GM18508 (cell line): Measurements from ENCODE around the gene PRR14.
"Not testable (repeated sequence)": the region's sequence is repeated elsewhere in the genome, so short reads cannot be mapped to it uniquely, and the experiment has no call there.

Experiments used
- ATAC-seq: cut with Tn5 transposase; IDR thresholded peaks from one replicate; pipeline ENCODE4 v1.9.1; 2021; ENCODE audit warnings: moderate number of reproducible peaks; ENCODE audit not compliant: insufficient read depth, unreplicated experiment

PRR14 gene

DNA sequence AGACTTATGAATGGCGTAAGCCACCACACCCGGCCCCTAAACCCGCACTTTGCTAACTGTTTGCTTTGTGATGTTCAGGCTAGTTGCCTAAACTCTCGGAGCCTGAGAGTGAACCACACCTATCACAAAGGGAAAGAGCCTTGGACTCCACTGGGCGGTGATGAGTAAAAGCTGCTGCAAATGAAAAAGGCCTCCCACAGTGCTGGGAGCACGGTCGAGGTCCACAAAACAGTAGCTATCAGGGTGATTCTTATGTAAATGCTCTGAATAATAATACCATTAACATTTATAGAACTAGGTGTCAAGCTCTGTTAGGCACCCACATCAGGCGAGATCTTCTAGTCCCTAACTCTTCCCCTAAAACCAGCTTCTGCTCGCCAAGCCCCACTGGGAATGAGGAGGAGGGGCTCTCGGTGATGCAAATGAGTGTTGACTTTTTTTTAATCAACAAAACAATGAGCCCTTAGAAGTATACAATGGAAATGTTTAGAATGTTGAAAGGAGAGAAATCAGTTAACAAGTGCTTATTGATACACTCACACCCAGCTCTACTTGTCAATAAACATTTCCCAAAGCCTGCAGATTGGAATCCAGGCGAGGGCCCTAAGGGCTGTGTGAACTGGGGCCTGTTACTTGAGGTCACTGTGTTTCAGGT lies 27.3 kb downstream of the PRR14 start:
- no peak for ATAC-seq

DNA sequence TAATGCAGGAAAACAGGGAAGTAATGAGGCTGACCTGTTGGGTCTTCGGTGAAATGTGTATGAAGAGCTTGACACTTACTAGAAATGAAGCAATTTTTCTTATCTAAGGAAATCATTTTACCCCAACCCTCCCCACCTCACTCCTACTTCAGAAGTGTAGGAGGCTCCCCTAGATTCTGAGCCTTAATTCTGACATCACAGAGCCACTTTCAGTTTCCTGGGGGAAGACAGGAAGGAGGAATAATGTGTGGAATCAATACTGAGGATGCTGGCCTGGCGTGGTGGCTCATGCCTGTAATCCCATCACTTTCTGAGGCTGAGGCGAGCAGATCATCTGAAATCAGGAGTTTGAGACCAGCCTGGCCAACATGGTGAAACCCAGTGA lies 27.8 kb downstream of the PRR14 start:
- no peak for ATAC-seq

DNA sequence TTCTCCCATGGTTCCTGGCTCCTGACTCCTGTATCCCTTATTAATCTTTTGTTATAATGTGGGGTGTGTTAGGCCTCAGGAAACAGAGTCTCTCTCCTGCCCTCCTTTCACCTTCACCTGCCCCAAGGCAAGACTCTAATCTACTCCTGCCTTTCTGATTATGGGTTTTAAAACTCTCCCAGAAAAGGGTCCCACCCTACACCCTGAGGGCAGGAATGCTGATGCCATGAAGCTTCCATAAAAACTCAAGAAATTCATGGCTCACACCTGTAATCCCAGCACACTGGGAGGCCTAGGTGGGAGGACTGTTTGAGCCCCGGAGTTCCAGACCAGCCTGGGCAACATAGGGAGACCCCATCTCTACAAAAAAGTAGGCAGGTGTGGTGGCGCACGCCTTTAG lies 29.6 kb downstream of the PRR14 start:
- no peak for ATAC-seq

DNA sequence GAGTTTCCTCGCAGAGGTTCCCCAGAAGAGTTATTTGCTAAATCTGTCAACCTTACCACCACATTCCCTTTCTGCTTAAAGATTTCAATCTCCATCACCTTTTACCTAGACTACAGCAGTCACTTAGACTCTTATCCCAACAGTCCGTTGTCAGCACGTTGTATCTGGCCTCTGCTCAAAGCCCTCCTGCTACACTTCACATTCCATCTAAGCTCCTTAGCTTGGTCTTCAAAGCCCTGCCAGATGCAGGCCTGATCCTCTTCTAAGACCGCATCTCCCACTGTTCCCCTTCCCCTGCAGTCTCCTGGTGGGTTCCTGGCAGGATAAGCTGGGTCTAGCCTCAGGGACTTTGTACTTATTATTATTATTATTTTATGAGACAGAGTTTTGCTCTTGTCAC lies 37.9 kb downstream of the PRR14 start:
- ATAC-seq = no peak

DNA sequence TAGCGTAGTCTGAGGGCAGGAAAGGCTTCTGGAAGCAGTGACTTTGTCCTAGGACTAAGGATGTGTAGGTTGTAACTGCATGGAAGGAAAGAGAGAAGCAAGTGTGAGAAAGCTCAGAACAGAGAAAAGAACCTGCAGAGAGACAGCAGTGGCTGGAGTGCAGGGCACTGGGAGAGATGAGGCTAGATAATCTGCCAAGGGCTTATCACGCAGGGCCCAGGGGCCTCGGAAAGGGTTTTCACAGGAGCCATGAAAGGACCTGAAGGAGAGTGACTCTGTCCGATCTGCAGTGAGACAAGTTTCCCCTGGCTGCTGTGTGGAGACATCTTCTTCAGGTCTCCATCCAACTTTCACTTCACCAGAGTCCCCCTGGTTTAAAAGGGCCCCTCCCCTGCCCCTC lies 41.1 kb downstream of the PRR14 start:
- ATAC-seq = no peak

DNA sequence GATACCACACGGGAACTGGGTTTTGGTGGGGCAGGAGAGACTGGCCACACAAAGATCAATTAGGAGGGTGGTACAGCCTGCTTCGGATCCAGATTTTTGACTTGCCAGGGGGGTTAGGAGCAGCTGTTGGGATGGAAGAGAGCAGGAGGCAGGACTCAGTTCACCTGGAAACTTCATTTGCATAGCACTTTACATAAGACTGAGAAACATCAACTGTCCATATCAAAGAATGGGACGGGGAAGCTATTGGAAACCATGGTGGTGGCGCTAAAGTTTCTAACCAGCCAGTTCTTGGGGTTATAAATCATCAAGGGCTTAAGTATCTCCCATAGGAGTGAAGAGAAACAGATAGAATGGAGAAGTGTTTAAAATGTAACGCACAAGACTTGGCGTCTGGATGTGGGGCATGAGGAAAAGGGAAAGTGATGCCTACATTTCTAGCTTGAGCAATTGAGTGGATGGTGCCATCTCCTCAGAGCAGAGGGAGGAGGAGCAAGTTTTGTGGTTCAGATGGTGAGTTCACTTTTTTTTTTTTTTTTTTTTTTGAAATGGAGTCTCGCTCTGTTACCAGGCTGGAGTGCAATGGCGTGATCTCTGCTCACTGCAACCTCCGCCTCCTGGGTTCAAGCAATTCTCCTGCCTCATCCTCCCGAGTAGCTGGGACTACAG lies 41.8 kb downstream of the PRR14 start:
- ATAC-seq = no peak

DNA sequence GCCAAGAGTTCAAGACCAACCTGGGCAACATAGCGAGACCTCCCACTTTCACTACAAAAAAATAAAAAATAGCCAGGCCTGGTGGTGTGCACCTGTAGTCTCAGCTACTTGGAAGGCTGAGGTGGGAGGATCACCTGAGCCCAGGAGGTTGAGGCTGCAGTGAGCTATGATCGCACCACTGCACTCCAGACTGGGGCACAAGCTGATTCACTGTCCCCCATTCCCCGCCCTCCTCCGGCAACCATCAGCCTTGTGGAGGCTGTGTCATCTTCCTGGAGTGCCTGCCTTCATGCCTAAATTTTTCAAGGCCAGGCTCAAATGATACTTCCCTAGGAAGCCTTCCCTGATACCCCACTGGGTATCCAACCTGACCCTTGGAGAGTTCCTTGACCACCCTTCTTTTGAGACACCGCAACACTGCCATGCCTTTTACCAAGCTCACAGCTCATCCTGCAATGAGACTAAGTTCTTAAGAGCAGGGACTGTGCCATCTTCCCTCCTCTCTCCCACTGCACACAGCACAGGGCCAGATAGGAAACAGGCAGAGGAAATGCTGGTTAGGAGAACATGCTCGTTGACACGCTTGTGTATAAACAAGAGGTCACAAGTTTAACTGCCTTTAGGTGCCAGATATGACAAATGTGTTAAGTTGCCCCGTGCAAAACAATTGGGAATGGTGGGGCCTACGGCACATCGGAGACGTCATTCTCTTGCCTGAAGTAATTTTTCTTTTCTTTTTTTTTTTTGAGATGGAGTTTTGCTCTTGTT lies 44.4 kb downstream of the PRR14 start:
- no peak for ATAC-seq

DNA sequence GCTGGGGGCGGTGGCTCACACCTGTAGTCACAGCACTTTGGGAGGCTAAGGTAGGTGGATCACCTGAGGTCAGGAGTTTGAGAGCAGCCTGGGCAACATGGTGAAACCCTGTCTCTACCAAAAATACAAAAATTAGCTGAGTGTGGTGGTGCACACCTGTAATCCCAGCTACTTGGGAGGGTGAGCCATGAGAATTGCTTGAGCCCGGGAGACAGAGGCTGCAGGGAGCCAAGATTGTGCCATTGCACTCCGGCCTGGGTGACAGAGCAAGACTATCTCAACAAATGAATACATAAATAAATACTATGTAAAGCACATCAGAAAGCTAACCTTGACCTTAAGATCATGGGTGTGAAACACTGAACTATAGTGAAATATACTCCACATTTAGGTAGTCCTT lies 45.9 kb downstream of the PRR14 start:
- not testable (repeated sequence) for ATAC-seq

DNA sequence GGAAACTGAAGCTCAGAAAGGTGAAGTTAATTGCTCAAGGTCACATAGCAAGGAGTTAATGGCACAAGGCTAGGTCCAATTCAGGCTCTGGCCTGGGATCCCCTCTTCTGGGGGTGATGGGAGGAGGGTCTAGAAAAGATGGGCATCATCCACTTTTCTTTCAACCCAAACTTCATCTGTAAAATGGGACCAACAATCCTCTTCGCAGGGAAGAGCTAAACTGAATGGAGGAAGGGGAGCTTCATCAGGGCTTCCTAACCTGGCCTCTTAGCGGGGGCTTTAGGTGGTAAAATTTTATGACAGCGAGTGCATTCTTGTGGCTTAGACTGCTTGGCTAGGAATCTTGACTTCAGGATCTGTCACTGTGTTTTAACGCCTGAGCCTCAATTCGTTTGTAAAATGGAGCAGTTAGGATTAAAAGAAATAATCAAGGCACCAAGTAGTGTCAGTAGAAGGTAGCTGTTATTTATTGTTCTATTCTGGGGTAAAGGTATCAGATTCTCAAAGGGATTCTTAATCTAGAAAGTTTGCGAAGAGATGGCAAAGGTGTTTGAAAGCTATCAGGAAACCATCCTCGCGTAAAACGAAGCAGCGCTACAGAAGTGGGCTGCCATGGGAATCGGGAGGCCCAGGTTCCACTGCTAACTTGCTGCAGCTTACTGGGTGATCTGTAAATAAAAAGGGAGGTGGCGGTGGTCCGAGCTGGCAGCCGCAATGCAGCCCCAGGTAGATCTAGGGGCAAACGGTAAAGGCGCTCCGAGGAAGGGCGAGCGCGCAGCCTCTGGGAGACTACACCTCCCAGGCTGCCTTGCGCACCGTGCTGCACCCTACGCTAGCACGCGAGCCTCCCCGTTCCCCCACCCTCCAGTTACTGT lies 46.7 kb downstream of the PRR14 start:
- no peak for ATAC-seq

DNA sequence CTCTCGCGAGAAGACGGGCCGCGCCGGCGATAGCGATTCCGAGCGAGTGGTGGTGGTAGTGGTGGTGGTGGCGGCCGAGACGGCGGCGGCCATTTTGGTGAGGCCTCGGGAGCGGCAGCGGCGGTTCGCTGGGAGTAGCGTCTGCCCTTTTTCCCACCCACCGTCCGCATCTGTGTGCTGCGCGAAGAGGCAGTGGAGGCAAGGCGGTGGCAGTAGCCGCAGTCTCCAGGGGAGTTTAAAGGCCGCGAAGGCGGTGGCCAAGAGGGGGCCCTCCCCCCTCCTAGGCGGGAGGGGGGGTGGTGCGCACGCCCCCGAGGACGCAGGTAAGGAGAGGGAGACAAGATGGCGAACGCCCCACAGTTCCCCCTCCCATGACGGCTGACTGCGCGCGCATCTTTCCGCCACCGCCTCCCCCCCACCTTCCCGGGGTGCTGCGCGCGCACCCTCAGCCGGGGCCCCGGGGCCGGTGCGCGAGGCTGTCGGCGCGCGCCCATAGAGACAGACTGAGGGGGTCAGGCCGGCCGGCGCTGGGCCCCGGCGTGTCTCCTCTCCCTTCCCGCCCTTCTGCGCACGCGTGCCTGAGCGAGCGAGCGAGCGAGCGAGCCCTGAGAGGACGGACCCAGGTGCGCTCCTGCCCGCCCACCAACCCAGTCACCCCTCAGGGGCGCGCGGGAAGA lies 47.5 kb downstream of the PRR14 start:
- ATAC-seq = peak; percentile 56

DNA sequence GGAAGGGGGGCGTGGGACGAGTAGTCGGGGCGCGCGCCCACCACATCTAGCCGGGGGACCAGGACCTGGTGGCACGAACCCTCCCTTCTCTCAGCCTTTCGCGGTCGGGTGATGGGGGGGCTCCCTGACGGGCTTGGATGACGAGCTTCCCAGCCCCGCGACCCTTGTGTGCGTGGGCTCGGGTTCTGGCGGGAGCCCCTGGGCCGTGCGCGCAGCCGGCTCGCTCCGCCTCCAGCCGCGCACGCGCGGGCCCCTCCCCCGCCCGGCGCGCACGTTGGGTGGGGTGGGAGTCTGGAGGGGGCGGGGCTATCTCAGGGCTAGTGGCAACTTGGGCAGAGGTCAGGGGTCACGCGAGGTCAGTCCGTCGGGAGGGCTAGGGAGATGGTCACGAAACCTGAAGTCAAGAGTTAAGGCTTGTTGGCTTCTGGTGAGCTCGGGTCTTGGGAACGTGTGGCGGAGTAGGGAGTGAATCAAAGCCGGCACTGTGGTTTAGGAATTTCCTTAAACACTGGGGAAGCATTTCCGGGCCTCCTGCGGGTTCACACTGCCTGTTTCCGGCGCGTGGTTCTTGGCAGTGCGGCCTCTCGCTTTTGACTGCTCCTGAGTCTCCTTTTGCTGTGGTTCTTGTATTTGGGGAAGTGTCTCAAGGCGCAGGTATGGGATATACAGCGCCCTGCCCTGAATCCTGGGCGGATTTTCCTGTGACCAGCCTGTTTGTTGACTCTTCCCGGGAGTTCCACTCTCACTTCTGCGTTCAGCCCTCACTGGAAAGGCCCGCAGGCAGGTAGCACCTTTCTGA lies 48.3 kb downstream of the PRR14 start, which contains the start of gene SRCAP:
TSS of gene SRCAP (plus strand) at position 356 of the 799 bp plus-strand sequence. CDS start 1,654 bp downstream, outside the sequence.
- no peak for ATAC-seq

DNA sequence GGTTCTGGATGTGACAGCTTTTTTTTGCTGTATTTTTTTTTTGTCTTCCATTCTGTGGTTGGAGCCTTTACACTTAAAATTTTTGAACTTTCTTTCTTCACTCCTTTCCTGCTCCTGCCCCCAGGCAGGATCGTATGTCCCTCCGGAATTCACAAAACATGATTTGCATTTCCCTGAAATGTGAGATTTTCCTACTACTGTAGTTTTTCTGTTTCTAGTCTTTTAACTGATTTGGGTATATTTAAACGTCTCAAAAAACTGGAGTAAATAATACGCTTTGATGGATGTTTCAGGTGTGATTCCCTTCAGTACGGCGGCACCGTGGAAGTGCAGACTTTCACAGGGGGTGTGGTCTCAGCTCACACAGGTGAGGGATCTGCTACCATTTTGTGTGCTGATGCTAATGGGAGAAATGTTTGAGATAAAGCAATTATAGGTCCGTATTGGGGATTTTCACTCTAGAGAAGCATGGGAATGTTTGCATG lies 48.9 kb downstream of the PRR14 start:
- ATAC-seq = no peak

DNA sequence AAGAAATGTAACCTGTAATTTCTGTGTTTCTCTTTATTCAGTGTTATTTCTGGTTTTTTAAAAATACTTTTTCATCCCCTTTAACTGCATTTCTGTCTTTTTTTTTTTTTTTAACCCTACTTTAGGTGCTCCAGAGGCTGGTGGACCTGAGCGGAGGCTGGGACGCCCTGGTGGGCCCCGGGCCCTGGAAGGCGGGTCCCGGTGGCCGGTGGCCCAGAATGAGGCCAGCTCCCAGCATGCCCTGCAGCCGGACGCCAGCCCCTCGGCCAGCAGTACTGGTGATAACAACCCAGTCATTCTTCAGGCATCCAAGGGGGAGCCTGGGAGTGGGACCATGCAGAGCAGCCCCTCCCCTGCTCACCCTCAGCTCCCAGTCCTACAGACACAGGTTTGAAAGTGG lies 49.7 kb downstream of the PRR14 start:
- no peak for ATAC-seq

DNA sequence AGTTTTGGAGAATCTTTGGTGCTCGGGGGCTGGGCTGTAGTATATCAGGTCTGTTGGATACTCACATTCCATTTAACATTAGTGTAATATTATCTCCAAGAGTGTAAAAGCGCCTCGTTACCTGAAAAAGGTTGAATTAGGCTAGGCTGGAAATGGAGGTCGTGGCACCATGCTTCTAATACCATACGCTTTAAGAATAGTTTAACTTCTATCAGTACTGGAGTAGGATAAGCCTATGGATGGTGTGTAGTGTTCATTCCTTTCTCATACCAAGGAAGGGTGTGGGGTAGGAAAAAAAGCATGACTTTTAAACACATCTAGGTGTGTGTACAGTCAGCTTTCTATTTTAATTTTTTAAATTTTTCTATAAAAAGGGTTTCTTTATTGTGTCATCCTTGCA lies 50.2 kb downstream of the PRR14 start:
- no peak for ATAC-seq

DNA sequence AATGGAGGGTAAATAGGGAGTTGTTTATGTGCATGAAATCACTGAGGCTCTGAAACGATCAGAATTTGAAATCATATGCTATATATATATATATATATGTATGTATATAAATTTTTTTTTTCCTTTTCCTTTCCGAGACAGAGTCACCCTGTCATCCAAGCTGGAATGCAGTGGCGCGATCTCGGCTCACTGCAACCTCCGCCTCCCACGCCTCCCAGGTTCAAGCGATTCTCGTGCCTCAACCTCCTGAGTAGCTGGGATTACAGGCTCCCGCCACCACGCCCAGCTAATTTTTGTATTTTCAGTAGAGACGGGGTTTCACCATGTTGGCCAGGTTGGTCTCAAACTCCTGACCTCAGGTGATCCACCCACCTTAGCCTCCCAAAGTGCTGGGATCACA lies 52.3 kb downstream of the PRR14 start:
- ATAC-seq = not testable (repeated sequence)

DNA sequence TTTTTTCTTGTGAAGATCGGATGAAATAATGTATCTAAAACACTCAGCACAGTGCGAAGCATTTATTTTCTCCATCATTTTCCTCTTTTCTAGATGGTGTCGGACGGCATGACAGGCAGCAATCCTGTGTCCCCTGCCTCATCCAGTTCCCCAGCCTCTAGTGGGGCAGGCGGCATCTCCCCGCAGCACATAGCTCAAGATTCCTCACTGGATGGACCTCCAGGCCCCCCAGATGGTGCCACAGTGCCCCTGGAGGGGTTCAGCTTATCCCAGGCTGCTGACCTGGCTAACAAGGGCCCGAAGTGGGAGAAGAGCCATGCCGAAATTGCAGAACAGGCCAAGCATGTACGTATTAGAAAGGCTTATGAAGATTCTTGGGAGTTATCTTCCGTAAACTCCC lies 53.2 kb downstream of the PRR14 start:
- no peak for ATAC-seq
